Raji (cell line): ENCODE measurements around the gene ATP11C.

Experiments used
- POLR2A ChIP-seq: IDR thresholded peaks from 2 replicates; pipeline ENCODE4 v1.6.1; 2011; ENCODE audit warnings: low read depth, low read length, control low read depth; ENCODE audit not compliant: insufficient read depth

Gene ATP11C

GRCh38 chrX:139736151-139736550 lies 196.7 kb downstream of the ATP11C start:
- no peak for TF ChIP-seq POLR2A

- TF ChIP-seq POLR2A = no peak
These were observed 197.9 kb downstream of the ATP11C start for GRCh38 chrX:139734996-139735395.

- no peak for TF ChIP-seq POLR2A
These were observed 207.1 kb downstream of the ATP11C start for GRCh38 chrX:139725720-139726119.

- TF ChIP-seq POLR2A = no peak
These were observed 208.2 kb downstream of the ATP11C start for GRCh38 chrX:139724626-139725025.

- TF ChIP-seq POLR2A = no peak
These were observed 211.9 kb downstream of the ATP11C start for GRCh38 chrX:139720979-139721378.

- no peak for TF ChIP-seq POLR2A
These were observed 212.7 kb downstream of the ATP11C start for GRCh38 chrX:139720136-139720535.

- no peak for TF ChIP-seq POLR2A
These were observed 224.8 kb downstream of the ATP11C start, which contains the start of gene MCF2 for GRCh38 chrX:139708067-139708466. MCF2 (minus strand) TSS chrX:139708167; CDS start chrX:139651744, 56,423 bp downstream.

- TF ChIP-seq POLR2A = no peak
These were observed 230.2 kb downstream of the ATP11C start for GRCh38 chrX:139702658-139703057.

GRCh38 chrX:139692908-139693307 lies 239.9 kb downstream of the ATP11C start:
- TF ChIP-seq POLR2A = no peak

- TF ChIP-seq POLR2A = no peak
These were observed 240.4 kb downstream of the ATP11C start for GRCh38 chrX:139692506-139692849.

GRCh38 chrX:139691843-139692505 lies 240.9 kb downstream of the ATP11C start:
- TF ChIP-seq POLR2A = no peak

- no peak for TF ChIP-seq POLR2A
These were observed 241.4 kb downstream of the ATP11C start for GRCh38 chrX:139691493-139691842.

GRCh38 chrX:139680356-139680755 lies 252.5 kb downstream of the ATP11C start:
- TF ChIP-seq POLR2A = no peak
